Purkinje cell (primary cell): Measurements from ENCODE around the gene NF1. TPM values are rescaled to one million over a fixed set of nuclear protein-coding genes. Genes with fewer than 3 reads are reported as not detected.

Experiments used
- polyA plus RNA-seq: library from polyadenylated mRNA; unstranded; fragments of >200 nt; fragmentation: Nextera tagmentation; gene quantifications from 2 replicates; pipeline ENCODE4 v1.2.1, GENCODE V29; 2014

NF1 gene, protein sequence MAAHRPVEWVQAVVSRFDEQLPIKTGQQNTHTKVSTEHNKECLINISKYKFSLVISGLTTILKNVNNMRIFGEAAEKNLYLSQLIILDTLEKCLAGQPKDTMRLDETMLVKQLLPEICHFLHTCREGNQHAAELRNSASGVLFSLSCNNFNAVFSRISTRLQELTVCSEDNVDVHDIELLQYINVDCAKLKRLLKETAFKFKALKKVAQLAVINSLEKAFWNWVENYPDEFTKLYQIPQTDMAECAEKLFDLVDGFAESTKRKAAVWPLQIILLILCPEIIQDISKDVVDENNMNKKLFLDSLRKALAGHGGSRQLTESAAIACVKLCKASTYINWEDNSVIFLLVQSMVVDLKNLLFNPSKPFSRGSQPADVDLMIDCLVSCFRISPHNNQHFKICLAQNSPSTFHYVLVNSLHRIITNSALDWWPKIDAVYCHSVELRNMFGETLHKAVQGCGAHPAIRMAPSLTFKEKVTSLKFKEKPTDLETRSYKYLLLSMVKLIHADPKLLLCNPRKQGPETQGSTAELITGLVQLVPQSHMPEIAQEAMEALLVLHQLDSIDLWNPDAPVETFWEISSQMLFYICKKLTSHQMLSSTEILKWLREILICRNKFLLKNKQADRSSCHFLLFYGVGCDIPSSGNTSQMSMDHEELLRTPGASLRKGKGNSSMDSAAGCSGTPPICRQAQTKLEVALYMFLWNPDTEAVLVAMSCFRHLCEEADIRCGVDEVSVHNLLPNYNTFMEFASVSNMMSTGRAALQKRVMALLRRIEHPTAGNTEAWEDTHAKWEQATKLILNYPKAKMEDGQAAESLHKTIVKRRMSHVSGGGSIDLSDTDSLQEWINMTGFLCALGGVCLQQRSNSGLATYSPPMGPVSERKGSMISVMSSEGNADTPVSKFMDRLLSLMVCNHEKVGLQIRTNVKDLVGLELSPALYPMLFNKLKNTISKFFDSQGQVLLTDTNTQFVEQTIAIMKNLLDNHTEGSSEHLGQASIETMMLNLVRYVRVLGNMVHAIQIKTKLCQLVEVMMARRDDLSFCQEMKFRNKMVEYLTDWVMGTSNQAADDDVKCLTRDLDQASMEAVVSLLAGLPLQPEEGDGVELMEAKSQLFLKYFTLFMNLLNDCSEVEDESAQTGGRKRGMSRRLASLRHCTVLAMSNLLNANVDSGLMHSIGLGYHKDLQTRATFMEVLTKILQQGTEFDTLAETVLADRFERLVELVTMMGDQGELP (N-terminal part only)
- 15.2 and 24.8 TPM in 2 replicates for polyA plus RNA-seq

DNA sequence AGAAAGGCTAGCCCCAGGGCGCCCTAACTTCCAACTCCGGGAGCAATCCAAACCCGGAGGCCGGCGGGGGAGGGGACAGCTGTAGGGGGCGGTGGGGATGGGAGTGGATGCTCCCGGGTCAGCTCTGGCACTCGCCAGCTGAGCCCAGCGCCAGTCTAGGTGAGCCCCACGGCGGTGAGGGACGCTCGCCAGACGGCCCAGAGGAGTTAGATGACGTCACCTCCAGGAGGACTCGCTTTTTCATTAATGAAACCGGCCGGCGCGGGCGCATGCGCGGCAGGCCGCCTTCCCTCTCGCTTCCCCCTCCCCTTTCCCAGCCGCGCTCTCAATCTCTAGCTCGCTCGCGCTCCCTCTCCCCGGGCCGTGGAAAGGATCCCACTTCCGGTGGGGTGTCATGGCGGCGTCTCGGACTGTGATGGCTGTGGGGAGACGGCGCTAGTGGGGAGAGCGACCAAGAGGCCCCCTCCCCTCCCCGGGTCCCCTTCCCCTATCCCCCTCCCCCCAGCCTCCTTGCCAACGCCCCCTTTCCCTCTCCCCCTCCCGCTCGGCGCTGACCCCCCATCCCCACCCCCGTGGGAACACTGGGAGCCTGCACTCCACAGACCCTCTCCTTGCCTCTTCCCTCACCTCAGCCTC lies at the start of gene NF1:
Gene NF1, plus strand, starts transcription at position 378 of the 636 bp plus-strand sequence. CDS start 333 bp downstream, outside the sequence.

DNA sequence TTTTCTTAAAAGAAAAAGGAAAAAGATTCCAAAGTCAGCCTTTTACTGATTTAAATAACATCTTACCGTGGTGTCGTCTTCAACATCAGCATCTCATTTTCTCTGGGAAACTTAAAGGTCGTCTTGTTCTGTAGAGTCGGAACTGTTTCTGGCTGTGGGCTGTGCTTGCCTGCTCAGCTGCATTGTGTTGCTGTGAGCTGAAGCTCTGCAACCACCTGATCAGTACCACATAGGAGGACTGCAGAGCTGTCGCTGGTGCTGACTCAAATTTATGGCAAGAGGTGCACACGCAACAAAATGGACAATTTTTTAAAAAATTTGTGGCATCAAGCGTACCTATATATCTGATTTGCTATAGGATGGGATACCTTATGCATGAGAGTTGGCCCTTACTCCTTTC lies 202.3 kb downstream of the NF1 start, which contains the start of gene OMG:
Gene OMG, minus strand, starts transcription at position 150 of the 400 bp plus-strand sequence. CDS start 908 bp downstream, outside the sequence.

DNA sequence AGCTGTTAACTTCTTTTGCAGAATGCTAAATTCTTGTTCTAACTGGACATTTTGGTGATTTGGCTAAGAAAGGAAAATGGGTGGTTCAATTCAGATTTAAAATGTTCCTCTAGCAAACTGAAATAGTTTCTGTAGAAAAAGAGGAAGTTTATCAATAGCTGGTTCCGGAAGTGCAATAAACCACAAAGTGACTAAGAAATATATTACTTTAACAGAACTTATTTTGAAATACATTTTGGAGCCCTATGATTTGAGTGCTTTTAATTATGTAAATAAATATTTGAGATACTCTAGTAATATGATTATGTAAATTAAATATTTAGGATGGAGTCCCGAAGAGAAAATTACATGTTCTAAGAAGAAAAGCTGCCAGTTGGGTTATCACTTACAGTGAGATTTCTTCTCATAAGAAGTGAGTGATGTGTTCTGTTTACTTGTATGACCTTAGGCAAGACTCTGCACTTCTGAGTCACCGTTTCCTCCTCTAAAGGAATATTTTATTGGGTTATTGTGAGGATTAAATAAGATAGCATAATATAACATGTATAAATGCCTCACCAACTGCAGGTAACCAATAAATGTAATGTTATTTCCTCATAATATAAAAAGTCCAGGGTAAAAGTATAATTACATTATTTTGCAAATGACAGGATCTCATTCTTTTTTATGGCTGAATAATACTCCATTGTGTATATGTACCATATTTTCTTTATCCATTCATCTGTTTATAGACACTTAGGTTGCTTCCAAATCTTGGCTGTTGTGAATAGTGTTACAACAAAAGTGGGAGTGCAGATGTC lies 219.4 kb downstream of the NF1 start, which contains the start of gene EVI2B:
Gene EVI2B, minus strand, starts transcription at position 73 of the 800 bp plus-strand sequence. CDS start 8,445 bp downstream, outside the sequence.

DNA sequence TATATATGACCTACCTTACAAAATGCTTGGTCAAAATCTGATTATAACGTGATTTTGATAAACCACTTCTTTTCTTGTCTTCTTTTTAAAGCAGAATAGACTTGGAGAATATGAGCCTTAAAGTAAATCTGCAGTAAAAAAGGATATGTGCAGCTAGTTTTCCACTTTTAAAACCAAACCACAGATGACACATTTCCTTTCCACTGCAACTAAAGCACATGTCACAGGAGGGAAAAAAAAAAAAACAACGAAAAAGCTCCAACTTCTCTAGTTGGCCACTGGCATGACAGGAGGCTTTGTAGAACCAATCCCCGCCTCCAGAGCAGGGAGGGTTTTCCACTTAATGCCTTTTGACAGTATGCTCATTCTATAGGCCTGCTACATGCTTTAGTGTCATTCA lies 226.7 kb downstream of the NF1 start, which contains the start of gene EVI2A:
Gene EVI2A, minus strand, starts transcription at position 142 of the 400 bp plus-strand sequence. CDS start 2,609 bp downstream, outside the sequence.

DNA sequence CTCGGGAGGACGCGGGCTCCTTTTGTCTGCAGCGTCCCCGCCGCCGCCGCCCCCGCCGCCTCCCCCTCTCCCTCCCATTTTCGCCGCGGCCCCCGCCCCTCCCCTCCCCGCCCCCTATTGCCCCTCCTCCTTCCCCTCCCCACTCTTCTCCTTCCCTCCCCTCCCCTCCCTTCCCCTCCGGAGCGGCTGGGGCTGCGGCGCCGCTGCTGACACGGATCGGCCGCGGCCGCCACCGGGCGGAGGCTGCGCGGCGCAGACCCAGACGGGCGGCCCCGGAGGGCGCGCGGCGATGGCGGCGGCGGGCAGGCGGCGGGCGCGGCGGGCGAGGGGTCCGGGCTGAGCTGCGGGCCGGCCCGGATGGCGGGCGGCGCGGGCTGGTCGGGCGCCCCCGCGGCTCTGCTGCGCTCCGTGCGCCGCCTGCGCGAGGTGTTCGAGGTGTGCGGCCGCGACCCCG lies 296.7 kb downstream of the NF1 start, which contains the start of gene RAB11FIP4:
Gene RAB11FIP4, plus strand, starts transcription at position 180 of the 454 bp plus-strand sequence. Its CDS starts 178 bp downstream, at position 358.

Other genes starting within 250 kb of the NF1 start
- 34.6 and 36.9 TPM in 2 replicates for gene TEFM, start 188.7 kb upstream of the NF1 start, polyA plus RNA-seq
- 3.4 TPM in 1 of 2 replicates, not detected in the other for gene ADAP2, start 173.0 kb upstream of the NF1 start, polyA plus RNA-seq
- 0.90 TPM in 1 of 2 replicates, not detected in the other for gene RNF135, start 123.9 kb upstream of the NF1 start, polyA plus RNA-seq
- gene OMG, start 202.3 kb downstream of the NF1 start, polyA plus RNA-seq: 351 and 425 TPM in 2 replicates
- not detected in 2 replicates for gene EVI2B, start 219.1 kb downstream of the NF1 start, polyA plus RNA-seq
- 4.7 and 5.7 TPM in 2 replicates for gene EVI2A, start 226.6 kb downstream of the NF1 start, polyA plus RNA-seq